Measurements from ENCODE around the gene CREBL2.

GRCh38 chr12:12648951-12649650 is 37.4 kb downstream of the CREBL2 start:
- TF ChIP-seq, protein P1, sequence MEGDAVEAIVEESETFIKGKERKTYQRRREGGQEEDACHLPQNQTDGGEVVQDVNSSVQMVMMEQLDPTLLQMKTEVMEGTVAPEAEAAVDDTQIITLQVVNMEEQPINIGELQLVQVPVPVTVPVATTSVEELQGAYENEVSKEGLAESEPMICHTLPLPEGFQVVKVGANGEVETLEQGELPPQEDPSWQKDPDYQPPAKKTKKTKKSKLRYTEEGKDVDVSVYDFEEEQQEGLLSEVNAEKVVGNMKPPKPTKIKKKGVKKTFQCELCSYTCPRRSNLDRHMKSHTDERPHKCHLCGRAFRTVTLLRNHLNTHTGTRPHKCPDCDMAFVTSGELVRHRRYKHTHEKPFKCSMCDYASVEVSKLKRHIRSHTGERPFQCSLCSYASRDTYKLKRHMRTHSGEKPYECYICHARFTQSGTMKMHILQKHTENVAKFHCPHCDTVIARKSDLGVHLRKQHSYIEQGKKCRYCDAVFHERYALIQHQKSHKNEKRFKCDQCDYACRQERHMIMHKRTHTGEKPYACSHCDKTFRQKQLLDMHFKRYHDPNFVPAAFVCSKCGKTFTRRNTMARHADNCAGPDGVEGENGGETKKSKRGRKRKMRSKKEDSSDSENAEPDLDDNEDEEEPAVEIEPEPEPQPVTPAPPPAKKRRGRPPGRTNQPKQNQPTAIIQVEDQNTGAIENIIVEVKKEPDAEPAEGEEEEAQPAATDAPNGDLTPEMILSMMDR (IDR thresholded peaks at IDR 0.05) = no peak
- TF ChIP-seq MAX (CRISPR knock-in tag; IDR thresholded peaks at IDR 0.05) (no peak), TP53 (CRISPR knock-in tag; IDR thresholded peaks at IDR 0.05) (no peak), IRF2 (CRISPR knock-in tag; IDR thresholded peaks at IDR 0.05; ENCODE audit: borderline replicate concordance, low read depth) (no peak), SP1 (CRISPR knock-in tag; conservative IDR thresholded peaks at IDR 0.05) (no peak), JUN (CRISPR knock-in tag; IDR thresholded peaks at IDR 0.05) (no peak), ESRRA (CRISPR knock-in tag; IDR thresholded peaks at IDR 0.05; ENCODE audit: borderline replicate concordance) (no peak), SMAD3 (CRISPR knock-in tag; IDR thresholded peaks at IDR 0.05; ENCODE audit: borderline replicate concordance) (no peak), ZNF512 (CRISPR knock-in tag; IDR thresholded peaks at IDR 0.05; ENCODE audit: borderline replicate concordance) (no peak), NR3C1 (CRISPR knock-in tag; conservative IDR thresholded peaks at IDR 0.05; ENCODE audit: low read depth) (no peak)
- TF ChIP-seq, protein P2, sequence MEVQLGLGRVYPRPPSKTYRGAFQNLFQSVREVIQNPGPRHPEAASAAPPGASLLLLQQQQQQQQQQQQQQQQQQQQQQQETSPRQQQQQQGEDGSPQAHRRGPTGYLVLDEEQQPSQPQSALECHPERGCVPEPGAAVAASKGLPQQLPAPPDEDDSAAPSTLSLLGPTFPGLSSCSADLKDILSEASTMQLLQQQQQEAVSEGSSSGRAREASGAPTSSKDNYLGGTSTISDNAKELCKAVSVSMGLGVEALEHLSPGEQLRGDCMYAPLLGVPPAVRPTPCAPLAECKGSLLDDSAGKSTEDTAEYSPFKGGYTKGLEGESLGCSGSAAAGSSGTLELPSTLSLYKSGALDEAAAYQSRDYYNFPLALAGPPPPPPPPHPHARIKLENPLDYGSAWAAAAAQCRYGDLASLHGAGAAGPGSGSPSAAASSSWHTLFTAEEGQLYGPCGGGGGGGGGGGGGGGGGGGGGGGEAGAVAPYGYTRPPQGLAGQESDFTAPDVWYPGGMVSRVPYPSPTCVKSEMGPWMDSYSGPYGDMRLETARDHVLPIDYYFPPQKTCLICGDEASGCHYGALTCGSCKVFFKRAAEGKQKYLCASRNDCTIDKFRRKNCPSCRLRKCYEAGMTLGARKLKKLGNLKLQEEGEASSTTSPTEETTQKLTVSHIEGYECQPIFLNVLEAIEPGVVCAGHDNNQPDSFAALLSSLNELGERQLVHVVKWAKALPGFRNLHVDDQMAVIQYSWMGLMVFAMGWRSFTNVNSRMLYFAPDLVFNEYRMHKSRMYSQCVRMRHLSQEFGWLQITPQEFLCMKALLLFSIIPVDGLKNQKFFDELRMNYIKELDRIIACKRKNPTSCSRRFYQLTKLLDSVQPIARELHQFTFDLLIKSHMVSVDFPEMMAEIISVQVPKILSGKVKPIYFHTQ (CRISPR knock-in tag; IDR thresholded peaks at IDR 0.05) = no peak
- TF ChIP-seq, protein P3, sequence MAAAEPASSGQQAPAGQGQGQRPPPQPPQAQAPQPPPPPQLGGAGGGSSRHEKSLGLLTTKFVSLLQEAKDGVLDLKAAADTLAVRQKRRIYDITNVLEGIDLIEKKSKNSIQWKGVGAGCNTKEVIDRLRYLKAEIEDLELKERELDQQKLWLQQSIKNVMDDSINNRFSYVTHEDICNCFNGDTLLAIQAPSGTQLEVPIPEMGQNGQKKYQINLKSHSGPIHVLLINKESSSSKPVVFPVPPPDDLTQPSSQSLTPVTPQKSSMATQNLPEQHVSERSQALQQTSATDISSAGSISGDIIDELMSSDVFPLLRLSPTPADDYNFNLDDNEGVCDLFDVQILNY (CRISPR knock-in tag; IDR thresholded peaks at IDR 0.05) = no peak
